ENCODE measurements around the gene FBXO38. TPM values are rescaled to one million over a fixed set of nuclear protein-coding genes. Genes with fewer than 3 reads are reported as not detected.

Gene FBXO38
- total and polyA plus RNA-seq, 2 experiments from 2014 or later, result 24.2 to 42.9 TPM

DNA sequence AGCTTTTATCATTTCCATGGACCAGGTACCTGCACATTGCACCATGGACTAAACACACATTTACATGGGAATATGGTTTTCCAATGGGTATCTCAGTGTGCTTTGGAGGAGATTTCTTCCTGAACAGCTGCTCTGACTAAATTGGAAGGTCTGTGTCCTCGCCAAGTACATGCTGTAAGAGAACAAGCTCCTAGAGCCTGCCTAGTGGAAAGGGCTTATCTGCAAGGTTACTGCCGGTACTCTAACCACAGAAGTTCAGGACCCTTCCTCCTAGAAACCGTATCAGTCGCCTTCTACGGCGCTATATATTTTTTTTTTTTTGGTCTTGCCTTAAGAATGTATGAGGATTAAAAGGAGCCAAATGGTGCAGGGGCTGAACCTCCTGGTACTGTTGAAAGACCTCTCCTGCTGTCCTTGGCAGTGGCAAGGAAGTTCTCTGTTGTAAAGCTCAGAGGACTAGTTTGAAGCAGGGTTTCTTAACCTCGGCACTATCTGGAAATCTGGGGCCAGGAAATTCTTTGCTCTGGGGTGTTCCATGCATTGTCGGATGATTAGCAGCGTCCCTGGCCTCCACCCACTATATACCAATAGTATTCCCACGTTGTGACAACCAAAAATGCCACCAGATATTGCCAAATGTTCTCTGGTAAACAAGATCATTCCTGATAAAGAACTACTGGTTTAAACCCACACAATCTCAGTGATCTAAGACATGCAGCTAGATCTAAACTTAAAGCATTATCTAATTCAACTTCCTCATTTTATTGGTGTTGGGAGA, 107.4 kb downstream of the FBXO38 start:
- H3K27me3 ChIP-seq, result no peaks in the 10 kb centered on the region
- no peaks in the 10 kb centered on the region for H3K36me3 ChIP-seq
- H3K4me3 ChIP-seq, result no peak overlapping the region
- H3K27ac ChIP-seq, result no peak overlapping the region
- peak in 1 of 2 donors; percentile 27 for DNase-seq (ENCODE audit: low read depth in 1 of 2, low spot score in 1 of 2)
- H3K9me3 ChIP-seq (ENCODE audit: low read depth), result no peaks in the 10 kb centered on the region
- TF ChIP-seq, protein P1, sequence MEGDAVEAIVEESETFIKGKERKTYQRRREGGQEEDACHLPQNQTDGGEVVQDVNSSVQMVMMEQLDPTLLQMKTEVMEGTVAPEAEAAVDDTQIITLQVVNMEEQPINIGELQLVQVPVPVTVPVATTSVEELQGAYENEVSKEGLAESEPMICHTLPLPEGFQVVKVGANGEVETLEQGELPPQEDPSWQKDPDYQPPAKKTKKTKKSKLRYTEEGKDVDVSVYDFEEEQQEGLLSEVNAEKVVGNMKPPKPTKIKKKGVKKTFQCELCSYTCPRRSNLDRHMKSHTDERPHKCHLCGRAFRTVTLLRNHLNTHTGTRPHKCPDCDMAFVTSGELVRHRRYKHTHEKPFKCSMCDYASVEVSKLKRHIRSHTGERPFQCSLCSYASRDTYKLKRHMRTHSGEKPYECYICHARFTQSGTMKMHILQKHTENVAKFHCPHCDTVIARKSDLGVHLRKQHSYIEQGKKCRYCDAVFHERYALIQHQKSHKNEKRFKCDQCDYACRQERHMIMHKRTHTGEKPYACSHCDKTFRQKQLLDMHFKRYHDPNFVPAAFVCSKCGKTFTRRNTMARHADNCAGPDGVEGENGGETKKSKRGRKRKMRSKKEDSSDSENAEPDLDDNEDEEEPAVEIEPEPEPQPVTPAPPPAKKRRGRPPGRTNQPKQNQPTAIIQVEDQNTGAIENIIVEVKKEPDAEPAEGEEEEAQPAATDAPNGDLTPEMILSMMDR (IDR thresholded peaks at IDR 0.05; ENCODE audit: low read depth, low read length), result no peak
- H3K4me1 ChIP-seq (ENCODE audit: low read depth), result no peaks in the 10 kb centered on the region

GRCh38 chr5:148491793-148492184, 108.0 kb downstream of the FBXO38 start:
- TF ChIP-seq, protein P1 (IDR thresholded peaks at IDR 0.05; ENCODE audit: low read depth, low read length), result no peak
- H3K36me3 ChIP-seq, result no peaks in the 10 kb centered on the region
- no peak overlapping the region for H3K27ac ChIP-seq
- no peaks in the 10 kb centered on the region for H3K27me3 ChIP-seq
- H3K4me3 ChIP-seq, result no peak overlapping the region
- DNase-seq (ENCODE audit: low read depth in 1 of 2, low spot score in 1 of 2), result no peak
- no peaks in the 10 kb centered on the region for H3K9me3 ChIP-seq (ENCODE audit: low read depth)
- no peaks in the 10 kb centered on the region for H3K4me1 ChIP-seq (ENCODE audit: low read depth)

- Histone ChIP-seq H3K4me1 (ENCODE audit: low read depth) (no peaks in the 10 kb centered on the region), H3K4me3 (no peak overlapping the region), H3K9me3 (ENCODE audit: low read depth) (no peaks in the 10 kb centered on the region), H3K36me3 (no peaks in the 10 kb centered on the region), H3K27ac (no peak overlapping the region), H3K27me3 (no peaks in the 10 kb centered on the region)
- TF ChIP-seq, protein P1 (IDR thresholded peaks at IDR 0.05; ENCODE audit: low read depth, low read length), result no peak
- DNase-seq (ENCODE audit: low read depth in 1 of 2, low spot score in 1 of 2), result no peak
Measured at GRCh38 chr5:148492351-148492750, 108.6 kb downstream of the FBXO38 start.

Other genes starting within 250 kb of the FBXO38 start
- not detected in 2 replicates for gene SPINK14, start 215.4 kb upstream of the FBXO38 start, total RNA-seq
- gene SPINK14, start 215.4 kb upstream of the FBXO38 start, polyA plus RNA-seq, result not detected in 2 replicates
- not detected in 2 replicates for gene SPINK6, start 180.9 kb upstream of the FBXO38 start, total RNA-seq
- gene SPINK6, start 180.9 kb upstream of the FBXO38 start, polyA plus RNA-seq, result not detected in 2 replicates
- not detected in 2 replicates for gene MARCOL, start 145.4 kb upstream of the FBXO38 start, total RNA-seq
- gene MARCOL, start 145.4 kb upstream of the FBXO38 start, polyA plus RNA-seq, result 0.29 TPM in 1 of 2 replicates, not detected in the other
- gene SPINK13, start 115.2 kb upstream of the FBXO38 start, total RNA-seq, result not detected in 2 replicates
- 0.59 TPM in 1 of 2 replicates, not detected in the other for gene SPINK13, start 115.2 kb upstream of the FBXO38 start, polyA plus RNA-seq
- gene SPINK7, start 71.5 kb upstream of the FBXO38 start, total RNA-seq, result not detected in 2 replicates
- gene SPINK7, start 71.5 kb upstream of the FBXO38 start, polyA plus RNA-seq, result not detected in 2 replicates
- gene SPINK9, start 48.4 kb upstream of the FBXO38 start, total RNA-seq, result not detected in 2 replicates
- not detected in 2 replicates for gene SPINK9, start 48.4 kb upstream of the FBXO38 start, polyA plus RNA-seq